SU-DHL-6 (cell line): ENCODE data around the gene KRTAP10-12.

Experiments used
- H2AFZ ChIP-seq: fragments of 200-600 bp; sonication (generic); 2 replicates; pipeline ENCODE4 v1.6.1; 2014; ENCODE audit warnings: low read depth, mild to moderate bottlenecking, moderate library complexity, mixed read lengths, antibody characterized with exemption, low read length; ENCODE audit not compliant: severe bottlenecking
- H3F3A ChIP-seq: fragments of 200-600 bp; shearing (Covaris generic); 2 replicates; pipeline ENCODE4 v1.6.0; 2016; ENCODE audit warnings: antibody characterized with exemption, mild to moderate bottlenecking; ENCODE audit not compliant: insufficient read depth
- H3K27ac ChIP-seq: fragments of 200-600 bp; sonication (generic); 2 replicates; pipeline ENCODE4 v1.5.1; 2016; ENCODE audit warnings: low read depth, mild to moderate bottlenecking, low read length, moderate library complexity, mixed read lengths
- H3K27me3 ChIP-seq: fragments of 200-600 bp; sonication (generic), shearing (Covaris generic); 2 replicates; pipeline ENCODE4 v1.6.0; 2014; ENCODE audit warnings: mild to moderate bottlenecking, low read length
- H3K36me3 ChIP-seq: fragments of 200-600 bp; sonication (generic); 2 replicates; pipeline ENCODE4 v1.6.1; 2014; ENCODE audit warnings: mild to moderate bottlenecking, low read length, mixed read lengths
- H3K4me2 ChIP-seq: fragments of 300-600, 200-600 bp; shearing (Covaris generic), sonication (generic); 2 replicates; pipeline ENCODE4 v1.6.0; 2014; ENCODE audit warnings: low read length, low read depth, mild to moderate bottlenecking; ENCODE audit not compliant: poor library complexity, severe bottlenecking
- H3K4me3 ChIP-seq: fragments of 200-600 bp; sonication (generic); 2 replicates; pipeline ENCODE4 v1.5.1; 2014; ENCODE audit warnings: antibody characterized with exemption, low read length, mild to moderate bottlenecking, mixed read lengths; ENCODE audit not compliant: insufficient read depth, poor library complexity, severe bottlenecking
- H3K79me2 ChIP-seq: fragments of 200-600 bp; sonication (generic); 2 replicates; pipeline ENCODE4 v1.6.1; 2014; ENCODE audit warnings: mild to moderate bottlenecking, low read length, moderate library complexity; ENCODE audit not compliant: insufficient read depth
- H3K9ac ChIP-seq: fragments of 200-600 bp; sonication (generic); 2 replicates; pipeline ENCODE4 v1.7.0; 2014; ENCODE audit warnings: mild to moderate bottlenecking, low read length
- H3K9me2 ChIP-seq: fragments of 200-600 bp; sonication (generic); replicated peaks from 2 replicates; pipeline ENCODE4 v1.6.1; 2014; ENCODE audit warnings: low read length; ENCODE audit not compliant: insufficient read depth
- H3K9me3 ChIP-seq: fragments of 200-600 bp; sonication (generic); 2 replicates; pipeline ENCODE4 v1.6.1; 2014; ENCODE audit warnings: low read length, mixed read lengths; ENCODE audit not compliant: insufficient read depth
- H4K20me1 ChIP-seq: fragments of 200-600 bp; sonication (generic); 2 replicates; pipeline ENCODE4 v1.6.1; 2014; ENCODE audit warnings: low read depth, mild to moderate bottlenecking, antibody characterized with exemption, low read length, moderate library complexity, mixed read lengths
- CTCF ChIP-seq: fragments of 200-600 bp; sonication (generic); IDR thresholded peaks from one replicate; pipeline ENCODE4 v1.5.1; 2017; ENCODE audit warnings: antibody characterized with exemption, mild to moderate bottlenecking, low read length, moderate library complexity; ENCODE audit not compliant: insufficient read depth, poor library complexity, severe bottlenecking
- EZH2phosphoT487 ChIP-seq: fragments of 200-600 bp; sonication (generic), shearing (Covaris generic); conservative IDR thresholded peaks from 2 replicates; pipeline ENCODE4 v1.6.1; 2018; ENCODE audit warnings: mild to moderate bottlenecking, antibody characterized with exemption, low read length, moderate library complexity, mixed read lengths

KRTAP10-12 gene

DNA sequence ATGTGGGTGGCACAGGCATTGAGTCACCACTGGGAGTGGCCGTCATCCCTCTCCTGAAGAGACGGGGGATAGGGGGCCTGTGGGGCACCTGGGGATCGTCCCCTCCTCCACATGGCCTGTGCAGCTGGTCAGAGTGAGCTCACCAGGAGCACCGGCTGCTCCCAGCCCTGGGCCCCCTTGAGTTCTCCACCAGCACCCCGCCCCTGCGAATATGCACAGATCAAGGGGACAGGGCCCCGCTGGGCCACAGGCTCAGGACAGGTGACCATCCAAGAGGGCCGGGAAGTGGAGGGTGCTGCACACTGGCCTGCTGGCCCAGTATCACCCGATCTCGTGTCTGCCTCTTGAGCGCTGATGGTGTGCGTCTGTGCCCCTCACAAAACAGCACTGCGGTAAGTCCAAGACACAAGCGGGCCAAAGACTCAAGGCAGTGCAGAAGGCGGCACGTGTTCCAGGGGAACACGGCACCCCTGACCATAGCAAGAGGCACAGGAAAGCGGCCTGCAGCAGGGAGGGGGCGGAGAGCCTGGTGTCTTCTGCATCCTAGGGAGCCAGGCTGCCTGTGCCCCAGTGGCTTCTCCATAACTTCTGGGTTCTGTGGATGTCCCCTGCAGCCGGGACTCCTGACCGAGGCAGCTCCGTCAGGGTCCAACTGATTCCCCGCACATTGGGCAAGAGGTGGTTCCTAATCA is 32.5 kb downstream of the KRTAP10-12 start:
- Histone ChIP-seq H3K27me3 (no peaks in the 10 kb centered on the region), H3K27ac (no peak overlapping the region)

DNA sequence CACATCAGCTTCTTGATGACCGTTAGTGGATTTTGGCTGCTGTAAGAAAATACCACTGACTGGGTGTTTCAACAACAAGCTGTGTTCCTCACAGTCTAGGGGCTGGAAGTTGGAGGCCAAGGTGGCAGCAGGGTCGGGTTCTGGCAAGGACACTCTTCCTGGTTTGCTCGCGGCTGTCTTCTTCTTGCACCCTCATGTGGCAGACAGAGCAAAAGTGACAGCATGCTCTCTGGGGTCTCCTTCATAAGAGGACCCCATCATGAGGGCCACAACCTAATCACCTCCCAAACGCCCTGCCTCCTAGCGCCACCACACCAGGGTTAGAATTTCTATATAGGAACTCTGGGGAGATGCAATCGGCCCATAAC is 33.0 kb downstream of the KRTAP10-12 start:
- Histone ChIP-seq H3K27me3 (no peaks in the 10 kb centered on the region), H3K4me3 (no peak overlapping the region), H3K4me2 (no peak overlapping the region), H3K36me3 (no peaks in the 10 kb centered on the region), H3K79me2 (no peaks in the 10 kb centered on the region), H2AFZ (no peak overlapping the region), H3K27ac (no peak overlapping the region), H4K20me1 (no peaks in the 10 kb centered on the region), H3K9me3 (no peaks in the 10 kb centered on the region), H3K9me2 (no peaks in the 10 kb centered on the region), H3F3A (no peaks in the 10 kb centered on the region), H3K9ac (no peak overlapping the region)
- TF ChIP-seq EZH2phosphoT487 (no peak), CTCF (no peak)

More for the DNA sequence above, 32.5 kb downstream of the KRTAP10-12 start:
- H3K9me3 ChIP-seq, result no peaks in the 10 kb centered on the region
- H3K4me2 ChIP-seq, result no peak overlapping the region
- no peaks in the 10 kb centered on the region for H3K9me2 ChIP-seq
- no peaks in the 10 kb centered on the region for H3K36me3 ChIP-seq
- H2AFZ ChIP-seq, result no peak overlapping the region
- no peaks in the 10 kb centered on the region for H4K20me1 ChIP-seq
- TF ChIP-seq EZH2phosphoT487, result no peak
- no peak for TF ChIP-seq CTCF
- no peaks in the 10 kb centered on the region for H3K79me2 ChIP-seq
- H3F3A ChIP-seq, result no peaks in the 10 kb centered on the region
- H3K4me3 ChIP-seq, result no peak overlapping the region
- H3K9ac ChIP-seq, result no peak overlapping the region

- Histone ChIP-seq H3K79me2 (no peaks in the 10 kb centered on the region), H4K20me1 (no peaks in the 10 kb centered on the region), H3K4me2 (no peak overlapping the region), H3F3A (no peaks in the 10 kb centered on the region), H3K27ac (no peak overlapping the region), H3K9me3 (no peaks in the 10 kb centered on the region), H2AFZ (no peak overlapping the region), H3K27me3 (no peaks in the 10 kb centered on the region), H3K9me2 (no peaks in the 10 kb centered on the region), H3K36me3 (no peaks in the 10 kb centered on the region), H3K4me3 (no peak overlapping the region), H3K9ac (no peak overlapping the region)
- no peak for TF ChIP-seq CTCF
- no peak for TF ChIP-seq EZH2phosphoT487
These were observed 34.1 kb downstream of the KRTAP10-12 start for GRCh38 chr21:44730951-44731579.
